OCI-LY3 (cell line): Measurements from ENCODE around the gene TP63.

ENCODE experiments used
- H2AFZ ChIP-seq: fragments of 200-600, 300-600 bp; shearing (Covaris generic); 2 replicates; pipeline ENCODE4 v1.6.0; 2014; ENCODE audit warnings: antibody characterized with exemption, low read depth, low read length
- H3K27ac ChIP-seq: fragments of 200-600, 300-600 bp; sonication (generic); 2 replicates; pipeline ENCODE4 v1.5.1; 2014; ENCODE audit warnings: mild to moderate bottlenecking, low read length, moderate library complexity, mixed read lengths
- H3K27me3 ChIP-seq: fragments of 200-600, 300-600 bp; sonication (generic); 2 replicates; pipeline ENCODE4 v1.6.1; 2014; ENCODE audit warnings: low read depth, low read length, mixed read lengths
- H3K36me3 ChIP-seq: fragments of 200-600, 300-600 bp; sonication (generic); replicated peaks from 2 replicates; pipeline ENCODE3; 2014; ENCODE audit warnings: low read depth, low read length, mixed read lengths
- H3K4me1 ChIP-seq: fragments of 300-600, 200-600 bp; sonication (generic); 2 replicates; pipeline ENCODE4 v1.6.1; 2014; ENCODE audit warnings: low read length, mixed read lengths
- H3K4me2 ChIP-seq: fragments of 200-600, 300-600 bp; sonication (generic); 2 replicates; pipeline ENCODE4 v1.6.1; 2014; ENCODE audit warnings: low read length, mixed read lengths
- H3K4me3 ChIP-seq: fragments of 300-600, 200-600 bp; sonication (generic); 2 replicates; pipeline ENCODE4 v1.5.1; 2014; ENCODE audit warnings: antibody characterized with exemption, mild to moderate bottlenecking, low read length, moderate library complexity
- H3K79me2 ChIP-seq: fragments of 300-600, 200-600 bp; shearing (Covaris generic); 2 replicates; pipeline ENCODE4 v1.6.1; 2014; ENCODE audit warnings: mild to moderate bottlenecking, low read length, mixed read lengths
- H3K9ac ChIP-seq: fragments of 300-600, 200-600 bp; shearing (Covaris generic); 2 replicates; pipeline ENCODE4 v1.6.0; 2014; ENCODE audit warnings: mild to moderate bottlenecking, low read length, moderate library complexity
- H3K9me3 ChIP-seq: fragments of 200-600, 300-600 bp; shearing (Covaris generic); 2 replicates; pipeline ENCODE4 v1.6.1; 2014; ENCODE audit warnings: low read length, mixed read lengths; ENCODE audit not compliant: insufficient read depth
- H4K20me1 ChIP-seq: fragments of 200-600, 300-600 bp; sonication (generic); 2 replicates; pipeline ENCODE4 v1.6.1; 2016; ENCODE audit warnings: low read length, mixed read lengths; ENCODE audit not compliant: insufficient read depth
- EZH2phosphoT487 ChIP-seq: fragments of 200-600 bp; shearing (Covaris generic); IDR thresholded peaks from 2 replicates; pipeline ENCODE4 v1.6.1; 2018; ENCODE audit warnings: antibody characterized with exemption, mixed run types, low read depth
- TF ChIP-seq, protein P1 (sequence below): fragments of 200-600, 300-600 bp; sonication (generic); IDR thresholded peaks from 2 replicates; pipeline ENCODE4 v1.5.1; 2014; ENCODE audit warnings: antibody characterized with exemption, low read length, low read depth

The TP63 gene

DNA sequence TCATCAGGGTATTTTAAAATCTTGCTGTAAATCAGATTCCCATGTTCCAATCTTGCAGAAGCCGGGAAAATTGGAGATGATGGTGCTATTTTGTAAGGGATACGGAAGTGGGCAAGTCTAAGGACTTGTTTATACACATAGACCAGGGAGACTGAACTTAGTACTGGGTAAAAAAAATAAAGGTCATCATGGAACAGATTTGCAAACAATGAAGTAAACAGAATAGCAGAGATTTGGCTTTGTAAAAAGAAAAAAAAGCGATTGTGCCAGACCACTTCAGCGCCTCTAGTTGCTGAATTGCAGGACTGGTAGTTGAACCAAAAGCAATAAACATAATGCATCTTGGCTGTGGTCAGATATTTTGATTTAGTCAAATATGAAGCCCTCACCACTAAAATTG, 229.1 kb downstream of the TP63 start:
- H3K27ac ChIP-seq: no peak overlapping the region
- H3K9ac ChIP-seq: no peak overlapping the region
- no peaks in the 10 kb centered on the region for H3K79me2 ChIP-seq
- H2AFZ ChIP-seq: no peak overlapping the region
- TF ChIP-seq EZH2phosphoT487: no peak
- TF ChIP-seq, protein P1, sequence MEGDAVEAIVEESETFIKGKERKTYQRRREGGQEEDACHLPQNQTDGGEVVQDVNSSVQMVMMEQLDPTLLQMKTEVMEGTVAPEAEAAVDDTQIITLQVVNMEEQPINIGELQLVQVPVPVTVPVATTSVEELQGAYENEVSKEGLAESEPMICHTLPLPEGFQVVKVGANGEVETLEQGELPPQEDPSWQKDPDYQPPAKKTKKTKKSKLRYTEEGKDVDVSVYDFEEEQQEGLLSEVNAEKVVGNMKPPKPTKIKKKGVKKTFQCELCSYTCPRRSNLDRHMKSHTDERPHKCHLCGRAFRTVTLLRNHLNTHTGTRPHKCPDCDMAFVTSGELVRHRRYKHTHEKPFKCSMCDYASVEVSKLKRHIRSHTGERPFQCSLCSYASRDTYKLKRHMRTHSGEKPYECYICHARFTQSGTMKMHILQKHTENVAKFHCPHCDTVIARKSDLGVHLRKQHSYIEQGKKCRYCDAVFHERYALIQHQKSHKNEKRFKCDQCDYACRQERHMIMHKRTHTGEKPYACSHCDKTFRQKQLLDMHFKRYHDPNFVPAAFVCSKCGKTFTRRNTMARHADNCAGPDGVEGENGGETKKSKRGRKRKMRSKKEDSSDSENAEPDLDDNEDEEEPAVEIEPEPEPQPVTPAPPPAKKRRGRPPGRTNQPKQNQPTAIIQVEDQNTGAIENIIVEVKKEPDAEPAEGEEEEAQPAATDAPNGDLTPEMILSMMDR: no peak
- H3K4me3 ChIP-seq: no peak overlapping the region
- H3K9me3 ChIP-seq: no peaks in the 10 kb centered on the region
- H4K20me1 ChIP-seq: no peaks in the 10 kb centered on the region
- no peak overlapping the region for H3K4me2 ChIP-seq
- H3K4me1 ChIP-seq: no peaks in the 10 kb centered on the region
- peaks cover 10% of the 10 kb centered on the region for H3K36me3 ChIP-seq
- H3K27me3 ChIP-seq: no peaks in the 10 kb centered on the region

DNA sequence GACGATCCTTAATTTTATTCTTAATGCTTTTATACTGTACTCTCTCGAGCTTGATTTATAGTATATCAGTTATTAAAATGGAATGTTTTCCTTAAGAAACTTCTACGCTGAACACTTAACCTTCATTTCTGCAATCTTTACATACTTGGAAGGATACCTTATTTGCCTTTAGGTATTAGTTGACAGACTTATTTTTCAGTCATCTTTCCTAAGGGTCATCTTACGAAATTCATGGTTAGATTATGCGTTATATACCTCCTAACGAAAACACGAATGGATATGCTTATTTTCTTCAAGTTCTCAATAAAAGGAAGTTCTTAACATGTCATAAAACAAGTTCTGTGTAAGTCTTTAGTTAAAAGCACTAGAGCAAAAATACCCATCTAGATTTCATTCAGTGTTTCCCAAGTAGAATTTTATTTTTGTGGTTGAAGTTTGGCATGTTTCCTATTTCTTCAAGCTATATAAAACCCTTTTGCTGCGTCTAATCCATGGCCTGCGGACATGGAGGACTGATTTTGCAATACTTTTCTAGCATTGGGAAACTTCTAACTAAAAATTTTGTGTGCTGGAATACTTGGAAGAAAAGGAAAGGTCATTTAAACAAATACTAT, 231.3 kb downstream of the TP63 start:
- Histone ChIP-seq H3K9ac (no peak overlapping the region), H4K20me1 (no peaks in the 10 kb centered on the region), H2AFZ (no peak overlapping the region), H3K4me3 (no peak overlapping the region), H3K4me2 (no peak overlapping the region), H3K27me3 (no peaks in the 10 kb centered on the region), H3K4me1 (no peaks in the 10 kb centered on the region), H3K36me3 (peaks cover 28% of the 10 kb centered on the region), H3K9me3 (no peaks in the 10 kb centered on the region), H3K79me2 (no peaks in the 10 kb centered on the region), H3K27ac (no peak overlapping the region)
- TF ChIP-seq, protein P1: no peak
- TF ChIP-seq EZH2phosphoT487: no peak

DNA sequence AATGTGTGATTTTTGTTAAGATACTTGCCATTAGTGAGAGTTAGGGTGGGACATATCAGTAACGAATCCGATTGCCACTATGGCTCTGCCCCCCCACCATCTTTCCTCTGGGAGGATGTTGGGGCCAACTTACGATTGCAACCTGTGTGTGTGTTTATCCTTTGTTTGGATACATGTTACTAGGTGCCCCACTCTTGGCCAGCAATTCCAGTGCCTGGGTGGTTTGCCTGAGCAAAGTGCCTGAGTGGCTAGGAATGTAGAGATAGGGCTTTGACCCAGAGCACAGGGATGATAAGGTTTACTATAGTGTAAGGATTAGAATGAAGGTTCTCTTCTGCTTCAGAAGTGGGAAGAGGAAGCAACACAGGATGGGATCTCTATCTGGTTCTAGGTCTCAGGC, 231.8 kb downstream of the TP63 start:
- Histone ChIP-seq H3K9me3 (no peaks in the 10 kb centered on the region), H3K4me1 (no peaks in the 10 kb centered on the region), H4K20me1 (no peaks in the 10 kb centered on the region), H3K27me3 (no peaks in the 10 kb centered on the region), H3K9ac (no peak overlapping the region), H3K4me3 (no peak overlapping the region), H2AFZ (no peak overlapping the region), H3K79me2 (no peaks in the 10 kb centered on the region), H3K4me2 (no peak overlapping the region), H3K27ac (no peak overlapping the region), H3K36me3 (peaks cover 33% of the 10 kb centered on the region)
- TF ChIP-seq EZH2phosphoT487: no peak
- TF ChIP-seq, protein P1: no peak

DNA sequence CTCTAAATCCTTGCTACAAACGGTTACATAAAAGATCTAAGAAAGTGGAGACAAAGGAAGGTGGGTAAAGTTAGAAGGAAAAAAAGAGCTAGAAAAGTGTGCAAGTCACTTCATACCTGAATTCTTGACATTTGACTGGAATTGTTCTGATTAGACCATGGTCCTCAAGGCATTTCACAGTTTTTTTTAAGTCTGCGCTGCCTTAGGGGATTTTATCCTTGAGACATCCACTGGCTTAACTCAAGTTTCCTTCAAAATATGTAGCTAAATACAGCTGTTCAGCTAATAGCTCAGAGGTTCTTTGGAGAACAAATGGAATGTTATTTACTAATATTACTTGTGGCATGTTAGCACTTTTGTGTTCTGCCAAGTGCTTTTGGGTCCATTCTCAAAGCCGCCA, 236.9 kb downstream of the TP63 start:
- Histone ChIP-seq H2AFZ (no peak overlapping the region), H3K4me2 (no peak overlapping the region), H3K27me3 (no peaks in the 10 kb centered on the region), H3K4me3 (no peak overlapping the region), H3K36me3 (peaks cover 65% of the 10 kb centered on the region), H3K27ac (no peak overlapping the region), H4K20me1 (no peaks in the 10 kb centered on the region), H3K9me3 (no peaks in the 10 kb centered on the region), H3K9ac (no peak overlapping the region), H3K79me2 (no peaks in the 10 kb centered on the region), H3K4me1 (no peaks in the 10 kb centered on the region)
- TF ChIP-seq, protein P1: no peak
- no peak for TF ChIP-seq EZH2phosphoT487
